Gastrocnemius medialis (tissue), 4 donors: Measurements from ENCODE around the gene ANGEL1.

ENCODE experiments used
- CTCF ChIP-seq, 5 experiments: fragments of 450-650 bp in 3 of 5; fragments of 200-600 bp in 2 of 5; sonication (generic) in 2 of 5; IDR thresholded peaks in 4 of 5; conservative IDR thresholded peaks in 1 of 5; 1 replicate in 4 of 5; 2 replicates in 1 of 5; pipeline ENCODE4 v1.5.1; 2016 to 2019; ENCODE audit warnings: antibody characterized with exemption in 5 of 5, mild to moderate bottlenecking in 3 of 5, moderate library complexity in 3 of 5
- POLR2A ChIP-seq, 2 donors: fragments of 450-650 bp; IDR thresholded peaks; one replicate each; pipeline ENCODE4 v1.6.1; 2017; ENCODE audit warnings: antibody characterized with exemption in 2 of 2, mild to moderate bottlenecking in 2 of 2, moderate library complexity in 2 of 2

- TF ChIP-seq POLR2A (IDR thresholded peaks at IDR 0.05) (no peak), CTCF (IDR thresholded peaks at IDR 0.05 in 4 of 5, conservative IDR thresholded peaks at IDR 0.05 in 1 of 5) (peak in 2 of 5 experiments; percentile 23 to 26)
These were observed 31.5 kb upstream of the ANGEL1 start for GRCh38 chr14:76844223-76844622.
